Suprapubic skin (tissue), 4 donors: Measurements from ENCODE around the gene KRT72.

Experiments used
- EP300 ChIP-seq: sonication (generic); formaldehyde crosslinking; IDR thresholded peaks from one replicate; pipeline ENCODE4 v1.6.1; 2017; ENCODE audit warnings: antibody characterized with exemption
- POLR2A ChIP-seq, 2 donors: fragments of 450-650 bp; IDR thresholded peaks; one replicate each; pipeline ENCODE4 v1.6.1; 2017; ENCODE audit warnings: antibody characterized with exemption in 2 of 2, mild to moderate bottlenecking in 2 of 2, moderate library complexity in 2 of 2
- POLR2AphosphoS5 ChIP-seq, 3 donors: sonication (generic); formaldehyde crosslinking; IDR thresholded peaks; one replicate each; pipeline ENCODE4 v1.6.1; 2017; ENCODE audit warnings: antibody characterized with exemption in 3 of 3
- TF ChIP-seq, protein P1 (sequence below), 2 donors: fragments of 200-600 bp in 1 of 2; fragments of 450-650 bp in 1 of 2; sonication (generic) in 1 of 2; IDR thresholded peaks; one replicate each; pipeline ENCODE4 v1.5.1; 2016 to 2019; ENCODE audit warnings: antibody characterized with exemption in 2 of 2, mild to moderate bottlenecking in 1 of 2, moderate library complexity in 1 of 2

DNA sequence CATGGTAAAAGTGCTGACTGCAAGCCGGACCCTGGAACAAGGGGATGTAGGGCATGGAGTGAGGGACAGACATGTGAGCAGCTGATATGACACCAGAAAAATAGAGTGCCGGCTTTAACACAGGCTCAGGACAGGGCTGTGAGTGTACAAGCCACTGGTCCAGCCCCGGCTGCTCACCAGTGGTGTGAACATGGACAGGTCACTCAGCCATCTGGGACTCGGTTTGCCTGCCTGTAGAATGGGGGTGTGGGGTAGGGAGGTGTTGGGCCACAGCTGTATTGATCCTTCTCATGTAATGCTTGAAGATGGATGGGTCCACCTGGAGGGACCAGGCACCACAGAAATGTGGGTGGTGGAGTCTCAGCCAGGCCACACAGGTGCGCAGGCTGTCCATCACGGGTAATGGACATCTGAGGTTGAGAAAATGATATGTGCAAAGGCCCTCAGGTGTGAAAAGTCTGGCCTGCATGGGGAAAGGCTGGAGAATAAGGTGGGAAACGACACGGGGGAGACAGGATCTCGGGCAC is 17.0 kb downstream of the KRT72 start:
- TF ChIP-seq, protein P1, sequence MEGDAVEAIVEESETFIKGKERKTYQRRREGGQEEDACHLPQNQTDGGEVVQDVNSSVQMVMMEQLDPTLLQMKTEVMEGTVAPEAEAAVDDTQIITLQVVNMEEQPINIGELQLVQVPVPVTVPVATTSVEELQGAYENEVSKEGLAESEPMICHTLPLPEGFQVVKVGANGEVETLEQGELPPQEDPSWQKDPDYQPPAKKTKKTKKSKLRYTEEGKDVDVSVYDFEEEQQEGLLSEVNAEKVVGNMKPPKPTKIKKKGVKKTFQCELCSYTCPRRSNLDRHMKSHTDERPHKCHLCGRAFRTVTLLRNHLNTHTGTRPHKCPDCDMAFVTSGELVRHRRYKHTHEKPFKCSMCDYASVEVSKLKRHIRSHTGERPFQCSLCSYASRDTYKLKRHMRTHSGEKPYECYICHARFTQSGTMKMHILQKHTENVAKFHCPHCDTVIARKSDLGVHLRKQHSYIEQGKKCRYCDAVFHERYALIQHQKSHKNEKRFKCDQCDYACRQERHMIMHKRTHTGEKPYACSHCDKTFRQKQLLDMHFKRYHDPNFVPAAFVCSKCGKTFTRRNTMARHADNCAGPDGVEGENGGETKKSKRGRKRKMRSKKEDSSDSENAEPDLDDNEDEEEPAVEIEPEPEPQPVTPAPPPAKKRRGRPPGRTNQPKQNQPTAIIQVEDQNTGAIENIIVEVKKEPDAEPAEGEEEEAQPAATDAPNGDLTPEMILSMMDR (IDR thresholded peaks at IDR 0.05), result no peak
- no peak for TF ChIP-seq POLR2AphosphoS5 (IDR thresholded peaks at IDR 0.05)
- no peak for TF ChIP-seq POLR2A (IDR thresholded peaks at IDR 0.05)
- TF ChIP-seq EP300, result no peak
